Retinal pigment epithelial cell (primary cell): Measurements from ENCODE around the gene SPATA17.

Experiments
- DNase-seq: peaks from one replicate; pipeline ENCODE4 v3.0.0-alpha.2; 2010; ENCODE audit warnings: low read depth
- H3K4me3 ChIP-seq: 2 replicates; pipeline ENCODE4 v1.5.1; 2011; ENCODE audit warnings: mild to moderate bottlenecking, low read length, control low read depth, moderate library complexity
- TF ChIP-seq, protein P1 (sequence below): conservative IDR thresholded peaks from 2 replicates; pipeline ENCODE4 v1.5.1; 2011; ENCODE audit warnings: low read depth, low read length, control low read depth, inconsistent platforms

SPATA17 gene

DNA sequence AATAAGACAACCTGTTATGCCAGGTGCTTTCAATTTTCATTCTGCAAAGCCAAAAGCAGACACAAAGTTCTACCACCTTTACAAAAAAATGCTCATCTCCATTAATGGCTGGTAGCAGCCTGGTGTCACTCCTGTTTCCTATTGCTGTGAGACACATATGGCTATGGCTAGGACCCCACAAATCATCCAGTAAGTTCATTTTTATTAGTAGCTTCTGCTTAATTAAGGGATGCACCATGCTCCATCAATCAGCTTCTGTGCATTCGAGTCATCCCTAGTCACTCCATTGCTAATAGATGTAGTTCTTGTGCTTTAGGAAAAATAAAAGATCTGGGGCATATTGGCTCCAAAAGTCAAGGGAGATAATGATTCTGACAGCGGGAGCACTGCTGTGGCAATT, 257.2 kb downstream of the SPATA17 start:
- DNase-seq = no peak
- TF ChIP-seq, protein P1, sequence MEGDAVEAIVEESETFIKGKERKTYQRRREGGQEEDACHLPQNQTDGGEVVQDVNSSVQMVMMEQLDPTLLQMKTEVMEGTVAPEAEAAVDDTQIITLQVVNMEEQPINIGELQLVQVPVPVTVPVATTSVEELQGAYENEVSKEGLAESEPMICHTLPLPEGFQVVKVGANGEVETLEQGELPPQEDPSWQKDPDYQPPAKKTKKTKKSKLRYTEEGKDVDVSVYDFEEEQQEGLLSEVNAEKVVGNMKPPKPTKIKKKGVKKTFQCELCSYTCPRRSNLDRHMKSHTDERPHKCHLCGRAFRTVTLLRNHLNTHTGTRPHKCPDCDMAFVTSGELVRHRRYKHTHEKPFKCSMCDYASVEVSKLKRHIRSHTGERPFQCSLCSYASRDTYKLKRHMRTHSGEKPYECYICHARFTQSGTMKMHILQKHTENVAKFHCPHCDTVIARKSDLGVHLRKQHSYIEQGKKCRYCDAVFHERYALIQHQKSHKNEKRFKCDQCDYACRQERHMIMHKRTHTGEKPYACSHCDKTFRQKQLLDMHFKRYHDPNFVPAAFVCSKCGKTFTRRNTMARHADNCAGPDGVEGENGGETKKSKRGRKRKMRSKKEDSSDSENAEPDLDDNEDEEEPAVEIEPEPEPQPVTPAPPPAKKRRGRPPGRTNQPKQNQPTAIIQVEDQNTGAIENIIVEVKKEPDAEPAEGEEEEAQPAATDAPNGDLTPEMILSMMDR = no peak
- no peak overlapping the region for H3K4me3 ChIP-seq

DNA sequence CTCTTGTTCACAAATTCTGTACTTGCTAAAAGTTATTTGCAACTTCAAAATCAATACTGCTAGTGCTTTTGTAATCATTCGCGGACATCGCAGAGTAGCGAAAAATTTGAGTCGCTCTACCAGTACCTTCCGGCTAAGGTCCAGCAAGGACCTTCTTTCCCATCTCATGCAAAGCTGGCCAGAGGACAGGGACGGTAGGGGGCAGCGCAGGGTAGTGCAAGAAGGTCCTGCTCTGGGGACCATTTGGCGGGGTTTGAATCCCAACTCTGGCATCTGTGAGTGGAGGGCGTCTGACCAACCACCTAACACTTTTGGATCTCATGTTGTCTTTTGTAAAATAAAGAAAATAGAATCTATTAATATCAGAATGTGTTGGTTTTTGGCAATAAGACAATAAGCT, 258.3 kb downstream of the SPATA17 start:
- no peak for DNase-seq
- TF ChIP-seq, protein P1 = peak; percentile 55
- H3K4me3 ChIP-seq = no peak overlapping the region

DNA sequence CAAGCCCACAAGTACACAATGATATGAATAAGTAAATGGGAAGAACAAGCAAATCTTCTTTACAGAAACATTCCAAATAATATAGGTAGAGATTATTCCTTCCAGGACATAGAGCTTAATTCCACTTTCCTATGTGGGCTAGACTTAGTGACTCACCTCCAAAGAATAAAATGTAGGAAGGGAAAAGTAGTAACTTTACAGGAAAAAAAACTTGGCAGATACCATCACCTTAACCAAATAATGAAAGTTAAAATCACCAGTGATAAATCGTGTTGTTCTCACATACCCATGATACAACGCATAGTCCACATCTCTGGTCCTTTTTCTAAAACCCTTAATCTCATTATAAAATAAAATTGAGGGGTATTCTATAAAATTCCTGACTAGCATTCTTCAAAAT, 260.8 kb downstream of the SPATA17 start:
- TF ChIP-seq, protein P1 = no peak
- DNase-seq = no peak
- no peak overlapping the region for H3K4me3 ChIP-seq

DNA sequence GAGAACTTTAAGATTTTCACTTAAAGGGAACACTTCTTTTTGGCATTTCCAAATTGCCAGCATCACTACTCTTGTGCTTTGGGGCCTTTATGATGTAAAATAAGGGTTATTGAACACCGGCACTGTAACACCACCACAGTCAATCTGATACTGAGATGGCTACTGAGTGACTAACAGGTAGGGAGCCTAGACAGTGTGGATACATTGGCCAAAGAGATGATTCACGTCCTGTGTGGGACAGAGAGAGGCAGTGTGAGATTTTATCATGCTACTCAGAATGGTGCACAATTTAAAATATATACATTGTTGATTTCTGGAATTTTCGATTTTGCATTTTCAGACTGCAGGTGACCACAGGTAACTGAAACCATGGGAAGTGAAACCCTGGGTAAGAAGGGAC, 261.6 kb downstream of the SPATA17 start:
- TF ChIP-seq, protein P1 = no peak
- DNase-seq = no peak
- H3K4me3 ChIP-seq = no peak overlapping the region

DNA sequence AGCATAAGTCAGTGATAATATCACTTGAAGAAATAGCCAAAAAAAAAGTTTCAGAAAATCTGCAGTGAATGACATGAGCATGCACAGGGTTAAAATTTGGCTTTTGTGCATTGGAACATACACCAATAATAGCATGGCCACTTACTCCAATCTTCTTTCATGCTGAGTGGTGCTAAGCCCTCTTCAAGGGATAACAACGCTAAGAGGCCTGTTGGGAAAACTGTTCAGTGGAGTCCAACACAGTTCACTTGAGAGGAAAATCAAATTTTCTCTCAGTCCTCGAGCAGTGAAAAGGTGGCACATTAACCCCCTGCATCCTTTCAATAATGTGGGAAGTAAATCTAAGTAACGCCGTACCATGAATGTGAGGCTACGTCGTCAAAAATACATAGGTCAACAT, 264.7 kb downstream of the SPATA17 start:
- DNase-seq = no peak
- H3K4me3 ChIP-seq = no peak overlapping the region
- TF ChIP-seq, protein P1 = no peak

DNA sequence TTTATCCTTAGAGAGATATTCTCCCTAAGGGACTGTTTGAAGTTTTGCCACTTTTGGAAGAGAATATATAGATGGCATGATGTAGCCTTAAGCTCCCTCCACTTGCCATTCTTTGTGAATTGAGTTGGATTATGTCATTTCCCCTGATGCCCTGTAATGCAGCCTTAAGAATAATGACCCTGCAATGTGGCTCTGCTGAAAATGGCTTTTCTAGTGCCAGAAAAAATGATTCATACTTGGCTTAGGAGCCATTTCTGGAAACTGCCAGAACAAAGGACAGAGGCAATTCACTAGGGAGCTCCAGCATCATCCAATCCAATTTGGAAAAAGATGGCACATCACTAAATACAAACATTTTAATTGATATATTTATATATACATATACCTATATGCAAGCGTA, 265.3 kb downstream of the SPATA17 start:
- TF ChIP-seq, protein P1 = no peak
- DNase-seq = no peak
- H3K4me3 ChIP-seq = no peak overlapping the region

DNA sequence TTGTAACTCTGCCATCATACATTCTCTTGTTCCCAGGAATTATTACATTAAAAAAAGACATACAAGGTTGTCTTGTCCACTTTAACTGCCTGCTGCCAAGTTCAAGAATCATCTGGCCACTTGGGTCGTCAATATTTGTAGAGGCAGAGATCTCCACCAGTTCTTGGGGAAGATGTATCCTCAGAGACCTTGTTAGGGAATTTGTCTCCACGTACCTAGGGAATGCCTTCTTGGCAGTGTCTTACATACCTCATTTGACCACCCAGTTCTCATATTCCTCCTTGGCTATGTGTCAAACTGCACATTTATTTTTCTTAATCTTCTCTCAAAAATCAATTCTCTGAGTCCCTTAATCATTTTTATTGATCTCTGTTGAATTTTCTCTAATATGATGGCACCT, 266.0 kb downstream of the SPATA17 start:
- no peak overlapping the region for H3K4me3 ChIP-seq
- no peak for DNase-seq
- TF ChIP-seq, protein P1 = no peak
